Liver (tissue), 2 donors: ENCODE results near the gene ANKRD33B.
"Not testable (repeated sequence)": the region's sequence is repeated elsewhere in the genome, so short reads cannot be mapped to it uniquely, and the experiment has no call there.

ENCODE experiments used
- CTCF ChIP-seq: fragments of 150-350 bp; IDR thresholded peaks from 2 replicates; pipeline ENCODE4 v1.5.1; 2017; ENCODE audit warnings: improper control_type of control experiment, low read depth, low read length; ENCODE audit not compliant: missing input control
- REST ChIP-seq: IDR thresholded peaks from 2 replicates; pipeline ENCODE4 v1.6.1; 2016; ENCODE audit warnings: antibody characterized with exemption, mild to moderate bottlenecking
- donor health status: healthy.

GRCh38 chr5:10514572-10514971 lies 49.3 kb upstream of the ANKRD33B start:
- not testable (repeated sequence) for TF ChIP-seq CTCF, REST
